LHCN-M2 (cell line): Measurements from ENCODE around the gene SLC35G3. TPM values are rescaled to one million over a fixed set of nuclear protein-coding genes. Genes with fewer than 3 reads are reported as not detected.
A peak's percentile ranks its signal among the peaks of the same experiment; 100 is the strongest.
"Not testable (repeated sequence)": the region's sequence is repeated elsewhere in the genome, so short reads cannot be mapped to it uniquely, and the experiment has no call there.

Experiments
- DNase-seq: peaks from one replicate; pipeline ENCODE4 v3.0.0-alpha.2; 2012; ENCODE audit warnings: low read depth
- total RNA-seq: library from RNA; depleted of rRNA; stranded (reverse); fragments of >200 nt; gene quantifications from 2 replicates; pipeline ENCODE4 v1.2.3, GENCODE V29; 2014

The SLC35G3 gene
- total RNA-seq, 1 experiment from 2014 or later, result not detected

DNA sequence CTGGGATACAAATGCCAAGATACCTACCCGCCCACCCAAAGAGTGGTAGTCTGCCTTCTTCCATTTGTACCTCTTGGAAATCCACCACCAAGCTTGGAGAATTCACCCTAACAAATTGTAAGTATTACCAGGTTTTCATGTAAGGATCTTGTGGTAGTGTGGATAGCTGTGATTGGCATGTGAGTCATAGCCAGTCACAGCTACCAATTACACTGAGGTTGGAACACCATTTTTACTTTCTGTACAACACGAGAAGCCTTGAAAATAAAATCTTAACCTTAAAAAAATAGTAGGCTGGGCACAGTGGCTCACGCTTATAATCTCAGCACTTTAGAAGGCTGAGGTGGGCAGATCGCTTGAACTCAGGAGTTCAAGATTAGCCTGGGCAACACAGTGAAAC, 18.5 kb upstream of the SLC35G3 start:
- peak; percentile 11 for DNase-seq

DNA sequence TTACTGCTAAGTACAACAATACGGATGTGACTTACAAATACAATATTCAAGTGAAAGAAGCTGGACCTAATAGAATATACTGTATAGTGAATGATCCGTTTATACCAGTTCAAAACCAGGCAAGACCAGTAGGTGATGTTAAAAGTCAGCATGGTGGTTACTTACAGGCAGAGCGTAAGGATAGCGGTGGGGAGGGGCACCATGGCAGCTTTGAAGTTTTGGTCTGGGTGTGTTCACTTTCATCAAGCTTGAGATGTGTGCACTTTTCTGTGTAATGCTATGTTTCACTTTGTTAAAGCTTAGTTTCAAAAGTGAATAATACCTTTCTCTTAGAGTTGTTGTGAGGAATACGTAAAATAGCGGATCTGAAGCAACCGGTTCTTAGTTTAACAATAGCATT, 16.5 kb upstream of the SLC35G3 start:
- no peak for DNase-seq

DNA sequence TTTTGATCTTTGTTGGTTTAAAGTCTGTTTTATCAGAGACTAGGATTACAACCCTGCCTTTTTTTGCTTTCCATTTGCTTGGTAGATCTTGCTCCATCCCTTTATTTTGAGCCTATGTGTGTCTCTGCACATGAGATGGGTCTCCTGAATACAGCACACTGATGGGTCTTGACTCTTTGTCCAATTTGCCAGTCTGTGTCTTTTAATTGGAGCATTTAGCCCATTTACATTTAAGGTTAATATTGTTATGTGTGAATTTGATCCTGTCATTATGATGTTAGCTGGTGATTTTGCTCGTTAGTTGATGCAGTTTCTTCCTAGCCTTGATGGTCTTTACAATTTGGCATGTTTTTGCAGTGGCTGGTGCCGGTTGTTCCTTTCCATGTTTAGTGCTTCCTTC, 8.4 kb upstream of the SLC35G3 start:
- DNase-seq, result not testable (repeated sequence)

DNA sequence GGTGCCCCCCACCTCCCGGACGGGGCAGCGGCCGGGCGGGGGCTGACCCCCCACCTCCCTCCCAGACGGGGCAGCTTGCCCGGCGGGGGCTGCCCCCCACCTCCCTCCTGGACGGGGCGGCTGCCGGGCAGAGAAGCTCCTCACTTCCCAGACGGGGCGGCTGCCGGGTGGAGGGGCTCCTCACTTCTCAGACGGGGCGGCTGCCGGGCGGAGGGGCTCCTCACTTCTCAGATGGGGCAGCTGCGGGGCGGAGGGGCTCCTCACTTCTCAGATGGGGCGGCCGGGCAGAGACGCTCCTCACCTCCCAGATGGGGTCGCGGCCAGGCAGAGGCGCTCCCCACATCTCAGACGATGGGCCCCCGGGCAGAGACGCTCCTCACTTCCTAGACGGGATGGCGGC, 869 bp upstream of the SLC35G3 start:
- not testable (repeated sequence) for DNase-seq

DNA sequence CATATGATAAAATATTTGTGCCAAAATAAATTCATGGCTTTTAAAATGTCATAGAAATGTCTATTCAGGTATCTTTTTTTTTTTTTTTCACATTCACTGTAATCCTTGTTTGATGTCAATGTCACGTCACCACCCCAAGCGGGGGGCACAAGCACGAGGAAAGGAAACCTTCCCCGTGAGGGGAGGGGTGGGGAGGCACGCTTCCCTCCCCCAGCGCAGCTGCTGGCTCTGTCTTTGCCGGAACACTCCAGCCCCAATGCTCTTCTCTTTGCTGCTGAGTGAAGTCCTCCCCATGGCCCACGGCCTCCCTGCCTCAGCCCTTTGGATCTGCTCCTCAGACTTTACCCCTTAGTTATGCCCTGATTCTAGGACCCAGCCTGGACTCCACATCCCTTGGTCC, 1.5 kb downstream of the SLC35G3 start:
- DNase-seq, result no peak

DNA sequence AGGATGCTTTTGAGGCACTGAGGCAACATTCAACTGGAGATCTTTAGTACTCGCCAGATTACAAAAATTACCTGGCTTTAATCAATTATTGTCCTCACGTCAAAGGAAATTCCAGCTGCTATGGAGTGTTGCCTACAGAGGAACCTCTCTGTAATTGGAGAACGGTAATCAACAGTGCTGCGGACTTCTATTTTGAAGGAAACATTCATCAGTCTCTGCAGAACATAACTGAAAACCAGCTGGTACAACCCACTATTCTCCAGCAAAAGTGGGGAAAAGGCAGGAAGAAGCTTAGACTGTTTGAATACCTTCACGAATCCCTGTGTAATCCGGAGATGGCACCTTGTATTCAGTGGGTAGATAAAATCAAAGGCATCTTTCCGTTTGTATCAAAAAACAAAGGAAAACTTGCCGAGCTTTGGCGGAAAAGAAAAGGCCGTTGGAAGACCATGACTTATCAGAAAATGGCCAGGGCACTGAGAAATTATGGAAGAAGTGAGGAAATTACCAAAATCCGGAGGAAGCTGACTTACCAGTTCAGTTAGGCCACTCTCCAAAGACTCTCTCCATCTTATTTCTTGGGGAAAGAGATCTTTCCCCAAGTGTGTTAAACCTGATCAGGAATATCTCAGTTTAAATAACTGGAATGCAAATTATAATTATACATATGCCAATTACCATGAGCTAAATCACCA, 3.0 kb downstream of the SLC35G3 start:
- DNase-seq, result no peak

DNA sequence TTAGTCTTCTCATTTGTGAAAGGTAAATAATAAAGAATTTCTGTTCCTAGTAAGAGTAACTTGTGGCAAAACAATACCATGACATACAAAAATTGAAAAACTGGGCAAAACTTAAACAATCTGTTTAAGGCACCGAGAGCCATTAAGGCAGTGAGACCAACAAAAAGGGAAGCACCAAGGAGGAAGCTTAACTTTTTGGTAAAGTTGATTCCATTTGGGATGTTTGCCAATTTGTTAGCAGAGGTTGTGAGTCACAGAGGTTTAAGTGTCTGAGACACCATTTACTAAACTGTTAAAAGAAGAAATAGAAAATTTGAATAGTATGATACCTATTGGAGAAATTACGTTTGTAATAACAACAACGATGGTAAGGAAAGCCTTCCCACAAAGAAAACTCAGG, 4.9 kb downstream of the SLC35G3 start:
- peak; percentile 39 for DNase-seq

DNA sequence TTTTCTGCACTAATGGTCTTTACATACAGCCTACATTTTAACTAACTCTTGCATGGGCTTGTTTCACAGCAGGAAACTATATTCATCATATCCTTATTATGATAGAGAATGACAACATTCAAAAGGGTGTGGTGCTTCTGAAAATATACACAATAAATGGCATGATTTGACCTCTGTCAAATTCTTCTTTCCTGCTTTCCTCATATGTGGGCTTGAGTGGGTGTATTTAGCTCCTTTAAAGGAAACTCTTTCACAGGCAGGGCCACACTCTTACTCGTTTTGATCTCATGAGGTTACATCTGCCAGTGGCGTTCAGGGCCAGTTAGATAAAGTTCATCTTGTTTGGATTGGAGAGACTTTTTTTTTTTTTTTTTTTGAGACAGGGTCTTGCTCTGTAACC, 6.1 kb downstream of the SLC35G3 start:
- DNase-seq, result no peak

DNA sequence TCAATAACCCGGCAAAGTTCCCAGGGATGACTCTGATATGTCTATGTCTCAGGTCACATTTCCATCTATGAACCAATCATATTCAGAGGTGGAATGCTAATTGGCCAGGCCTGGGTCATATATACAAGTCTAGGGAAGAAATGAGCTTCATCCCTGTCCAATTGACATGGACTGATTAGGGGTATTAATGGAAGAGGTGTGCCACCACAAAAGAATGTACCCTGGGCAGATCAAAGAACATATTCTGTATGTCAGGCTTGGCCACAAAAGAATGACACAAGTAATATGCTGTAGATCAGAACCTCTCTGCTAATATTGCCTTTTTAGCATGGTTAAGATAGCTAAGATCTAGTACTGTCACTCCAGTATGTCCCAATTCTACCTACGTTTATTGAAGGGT, 6.7 kb downstream of the SLC35G3 start:
- DNase-seq, result no peak

DNA sequence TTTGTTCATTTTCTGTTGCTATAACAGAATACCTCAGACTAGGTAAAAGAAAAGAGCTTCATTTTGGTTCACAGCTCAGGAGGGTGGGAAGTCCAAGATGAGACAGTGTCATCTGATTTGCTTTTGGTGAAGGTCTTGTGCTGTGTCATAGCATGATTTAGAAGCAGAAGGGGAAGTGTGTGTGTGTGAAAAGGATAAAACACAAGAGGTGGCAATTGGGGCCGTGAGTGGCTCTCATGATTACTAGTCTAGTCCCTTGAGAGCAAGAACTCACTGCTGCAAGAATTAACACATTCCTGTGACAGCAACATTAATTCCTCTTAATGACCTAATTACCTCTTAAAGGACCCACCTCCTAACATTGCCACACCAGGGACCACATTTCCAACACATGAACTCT, 8.3 kb downstream of the SLC35G3 start:
- DNase-seq, result no peak

DNA sequence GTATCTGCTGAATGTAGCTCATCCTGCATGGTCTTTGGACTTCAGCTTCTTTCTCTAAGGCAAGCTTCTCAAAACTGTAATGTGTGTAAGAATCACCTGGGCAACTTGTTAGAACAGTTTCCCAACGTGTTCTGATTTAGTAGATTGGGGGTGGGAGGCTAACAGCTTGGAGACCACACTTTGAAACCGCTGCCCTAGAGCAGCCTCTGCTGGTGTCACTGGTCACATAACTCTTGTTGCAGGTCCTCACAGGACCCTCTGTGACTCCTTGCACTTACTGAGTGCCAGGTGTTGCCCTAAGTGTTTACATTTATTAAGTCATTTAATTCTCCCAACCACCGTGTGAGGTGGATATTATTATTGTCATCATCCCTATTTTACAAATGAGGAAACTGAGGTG, 9.9 kb downstream of the SLC35G3 start:
- no peak for DNase-seq

DNA sequence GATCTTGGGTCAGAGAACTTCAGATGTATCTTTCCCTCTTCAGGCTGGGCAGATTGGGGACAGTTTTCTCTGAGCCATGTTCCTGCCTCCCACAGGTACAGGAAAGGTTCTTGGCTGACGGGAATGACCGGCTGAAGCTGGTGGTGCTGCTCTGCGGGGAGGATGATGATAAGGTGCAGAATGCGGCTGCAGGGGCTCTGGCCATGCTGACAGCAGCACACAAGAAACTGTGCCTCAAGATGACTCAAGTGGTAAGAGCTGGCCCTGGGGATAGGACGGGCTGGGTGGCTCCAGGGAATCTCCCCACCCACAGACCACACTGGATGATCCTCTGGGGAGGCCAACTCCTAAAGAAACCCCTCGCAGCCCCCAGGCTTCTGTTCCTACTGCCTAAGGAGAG, 10.9 kb downstream of the SLC35G3 start:
- no peak for DNase-seq

DNA sequence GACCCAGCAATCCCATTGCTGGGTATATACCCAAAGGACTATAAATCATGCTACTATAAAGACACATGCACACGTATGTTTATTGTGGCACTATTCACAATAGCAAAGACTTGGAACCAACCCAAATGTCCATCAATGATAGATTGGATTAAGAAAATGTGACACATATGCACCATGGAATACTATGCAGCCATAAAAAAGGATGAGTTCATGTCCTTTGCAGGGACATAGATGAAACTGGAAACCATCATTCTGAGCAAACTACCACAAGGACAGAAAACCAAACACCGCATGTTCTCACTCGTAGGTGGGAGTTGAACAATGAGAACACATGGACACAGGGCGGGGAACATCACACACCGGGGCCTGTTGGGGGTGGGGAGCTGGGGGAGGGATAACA, 14.8 kb downstream of the SLC35G3 start:
- DNase-seq, result not testable (repeated sequence)

DNA sequence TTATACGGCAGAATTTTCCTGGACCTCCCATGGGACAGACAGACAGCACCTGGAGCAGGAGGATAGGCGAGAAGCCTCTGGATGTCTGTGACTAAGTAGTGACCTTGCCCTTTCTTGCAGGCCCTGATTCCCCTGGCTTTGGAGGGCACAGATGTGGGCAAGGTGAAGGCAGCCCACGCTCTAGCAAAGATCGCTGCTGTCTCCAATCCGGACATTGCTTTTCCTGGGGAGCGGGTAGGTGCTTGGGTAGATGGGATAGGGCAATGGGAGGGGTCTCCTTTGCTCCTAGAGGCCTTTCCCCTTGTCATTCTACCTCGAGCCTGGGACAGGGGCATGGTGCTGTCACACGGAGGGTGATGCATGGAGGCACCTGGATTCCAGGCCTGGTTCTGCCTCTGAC, 17.3 kb downstream of the SLC35G3 start:
- no peak for DNase-seq

DNA sequence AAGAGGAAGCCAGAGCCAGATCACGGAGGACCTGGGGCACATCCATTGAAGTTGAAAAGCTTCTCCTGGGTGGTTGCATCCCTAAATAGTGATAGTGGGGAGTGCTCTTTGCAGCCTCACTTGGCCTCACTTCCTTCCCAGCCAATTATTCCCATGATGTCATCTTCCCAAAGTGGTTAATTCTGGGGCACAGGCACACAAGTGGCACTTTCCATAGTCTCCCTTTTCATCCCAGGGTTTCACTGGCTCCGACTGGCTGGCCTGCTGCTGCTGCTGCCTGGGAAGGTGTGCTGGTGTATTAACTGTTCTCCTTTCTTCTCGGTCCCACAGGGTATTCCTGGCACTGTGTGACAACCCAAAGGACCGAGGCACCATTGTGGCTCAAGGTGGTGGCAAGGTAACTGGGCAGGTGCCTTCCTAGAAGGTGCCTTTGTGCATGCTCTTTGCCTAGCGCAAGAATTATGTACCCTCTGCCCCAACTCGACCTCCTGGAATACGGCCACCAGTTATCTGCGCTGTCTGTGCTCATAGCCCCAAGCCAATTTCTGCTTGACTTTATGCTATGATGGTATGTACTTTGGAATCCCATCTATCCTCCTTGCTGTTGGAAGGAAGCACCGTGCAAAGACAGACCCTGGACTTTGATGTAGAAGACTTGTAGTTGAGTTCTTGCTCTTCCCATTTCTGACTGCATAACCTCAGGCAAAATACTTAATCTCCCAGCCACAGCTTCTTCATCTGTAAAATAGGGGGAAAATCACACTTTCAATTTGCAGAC, 18.4 kb downstream of the SLC35G3 start:
- DNase-seq, result no peak

DNA sequence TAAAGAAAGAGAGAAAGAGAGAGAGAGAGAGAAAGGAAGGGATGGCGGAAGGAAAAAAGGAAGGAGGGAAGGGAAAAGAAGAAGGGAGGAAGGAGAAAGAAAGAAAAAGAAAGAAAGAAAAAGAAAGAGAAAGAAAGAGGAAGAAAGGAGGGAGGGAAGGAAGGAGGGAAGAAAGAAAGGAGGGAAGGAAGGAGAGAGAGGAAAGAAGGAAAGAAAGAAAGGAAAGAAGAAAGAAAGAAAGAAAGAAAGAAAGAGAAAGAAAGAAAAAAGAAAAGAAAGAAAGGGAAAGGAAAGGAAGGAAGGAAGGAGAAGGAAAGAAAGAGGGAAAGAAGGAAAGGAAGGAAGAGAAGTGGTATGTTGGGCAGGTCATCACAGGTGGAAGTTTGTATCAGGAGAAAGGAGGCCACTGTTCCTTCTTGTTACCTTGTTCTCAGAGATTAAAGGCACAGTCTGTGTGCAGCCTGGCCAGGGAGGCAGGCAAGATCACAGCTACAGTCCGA, 19.3 kb downstream of the SLC35G3 start:
- no peak for DNase-seq

DNA sequence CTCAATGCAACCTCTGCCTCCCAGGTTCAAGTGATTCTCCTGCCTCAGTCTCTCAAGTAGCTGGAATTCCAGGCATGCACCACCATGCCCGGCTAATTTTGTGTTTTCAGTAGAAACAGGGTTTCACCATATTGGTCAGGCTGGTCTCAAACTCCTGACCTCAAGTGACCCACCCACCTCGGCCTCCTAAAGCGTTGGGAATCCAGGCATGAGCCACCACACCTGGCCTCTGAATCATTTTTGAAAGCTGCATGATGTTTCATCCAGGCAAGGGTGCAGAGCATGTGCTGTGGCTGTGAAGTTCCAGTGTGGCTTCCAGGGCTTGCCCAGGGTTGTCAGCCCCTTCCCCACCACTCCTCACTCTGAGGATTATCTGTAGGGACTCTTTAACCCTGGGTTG, 21.9 kb downstream of the SLC35G3 start:
- not testable (repeated sequence) for DNase-seq

DNA sequence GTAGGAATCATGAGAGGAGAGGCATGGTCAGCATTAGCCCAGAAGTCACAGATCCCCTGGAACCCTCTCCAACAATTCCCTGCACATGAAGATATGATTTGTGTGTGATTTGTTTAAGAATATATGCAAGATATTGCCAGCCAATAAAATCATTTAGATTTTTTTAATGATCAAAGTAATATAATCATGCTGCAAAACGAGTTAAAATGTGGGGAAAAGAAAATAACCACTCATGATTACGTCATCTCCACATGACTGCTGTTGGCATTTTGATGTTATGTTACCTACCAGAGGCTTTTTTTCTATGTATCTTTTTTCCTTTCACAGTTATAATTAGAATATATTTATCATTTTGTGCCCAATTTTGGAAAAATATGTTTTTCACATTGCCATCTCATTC, 22.4 kb downstream of the SLC35G3 start:
- DNase-seq, result peak; percentile 29

DNA sequence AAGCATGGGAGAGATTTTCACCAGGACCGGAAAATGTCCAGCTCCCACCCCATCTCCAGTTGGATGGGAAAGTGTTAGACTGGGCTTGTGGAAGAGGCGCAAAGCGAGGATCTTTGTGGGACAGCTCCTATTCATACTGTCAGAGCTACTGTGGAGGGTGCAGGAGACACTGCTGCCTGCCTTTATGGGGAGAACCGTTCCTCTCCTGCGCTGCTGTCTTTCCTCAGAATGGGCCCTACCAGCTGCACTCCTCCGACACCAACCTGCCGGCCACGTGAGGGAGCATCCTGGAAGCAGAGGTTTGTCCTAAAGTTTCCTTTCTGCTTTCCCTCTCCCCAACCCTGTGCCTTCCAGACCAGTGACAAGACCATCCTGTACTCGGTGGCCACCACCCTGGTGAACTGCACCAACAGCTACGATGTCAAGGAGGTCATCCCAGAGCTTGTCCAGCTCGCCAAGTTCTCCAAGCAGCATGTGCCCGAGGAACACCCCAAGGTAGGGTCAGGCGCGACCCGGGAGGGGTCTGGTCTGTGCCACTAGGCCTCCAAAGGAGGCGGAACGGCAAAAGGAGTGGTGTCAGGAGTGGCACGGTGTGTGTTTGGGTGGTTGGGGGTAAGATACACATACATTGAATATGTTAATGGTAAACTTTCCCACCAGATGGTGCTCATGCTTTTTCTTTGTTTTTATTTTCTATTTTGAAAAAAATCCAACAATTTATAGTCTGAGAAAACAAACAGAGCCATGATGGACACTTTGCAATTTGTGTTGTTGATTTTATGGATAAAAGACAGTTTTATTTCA, 23.0 kb downstream of the SLC35G3 start:
- peak; percentile 46 for DNase-seq

DNA sequence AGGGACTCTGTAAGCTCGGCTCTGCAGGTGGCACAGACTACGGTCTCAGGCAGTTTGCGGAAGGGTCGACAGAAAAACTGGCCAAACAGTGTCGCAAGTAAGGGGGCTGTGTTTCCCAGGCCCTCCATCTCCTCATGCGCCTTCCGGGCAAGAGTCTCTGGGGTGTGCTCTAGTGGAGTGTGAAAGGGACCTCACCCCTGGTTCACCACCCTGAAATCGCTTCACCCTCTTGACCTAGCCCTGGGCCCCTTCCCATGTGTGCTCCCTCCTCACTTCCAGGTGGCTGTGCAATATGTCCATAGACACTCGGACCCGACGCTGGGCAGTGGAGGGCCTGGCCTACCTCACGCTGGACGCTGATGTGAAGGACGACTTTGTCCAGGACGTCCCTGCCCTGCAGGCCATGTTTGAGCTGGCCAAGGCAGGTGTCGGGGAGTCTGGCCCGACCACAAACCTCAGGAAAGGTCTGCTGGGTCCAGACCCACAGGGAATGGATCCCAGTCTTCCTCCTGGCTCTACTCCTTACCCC, 24.3 kb downstream of the SLC35G3 start:
- no peak for DNase-seq

DNA sequence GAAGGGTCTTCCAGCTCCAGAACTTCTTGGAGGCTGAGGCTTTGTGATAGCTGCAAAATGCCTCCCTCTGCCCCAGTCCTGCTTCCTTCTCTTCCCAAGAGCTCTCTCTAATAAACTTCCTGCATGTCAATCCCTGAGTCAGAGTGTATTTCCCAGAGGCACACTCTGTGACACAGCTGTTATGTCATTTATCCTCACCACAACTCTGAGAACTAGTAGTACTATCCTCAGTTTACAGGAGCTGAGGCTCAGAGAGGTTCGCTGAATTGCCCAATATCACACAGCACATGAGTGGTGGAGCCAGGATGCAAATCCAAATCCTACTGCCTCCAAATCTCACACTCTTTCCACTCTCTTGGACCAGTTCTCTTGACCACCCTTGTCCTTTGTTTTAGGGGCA, 26.5 kb downstream of the SLC35G3 start:
- DNase-seq, result peak; percentile 92

DNA sequence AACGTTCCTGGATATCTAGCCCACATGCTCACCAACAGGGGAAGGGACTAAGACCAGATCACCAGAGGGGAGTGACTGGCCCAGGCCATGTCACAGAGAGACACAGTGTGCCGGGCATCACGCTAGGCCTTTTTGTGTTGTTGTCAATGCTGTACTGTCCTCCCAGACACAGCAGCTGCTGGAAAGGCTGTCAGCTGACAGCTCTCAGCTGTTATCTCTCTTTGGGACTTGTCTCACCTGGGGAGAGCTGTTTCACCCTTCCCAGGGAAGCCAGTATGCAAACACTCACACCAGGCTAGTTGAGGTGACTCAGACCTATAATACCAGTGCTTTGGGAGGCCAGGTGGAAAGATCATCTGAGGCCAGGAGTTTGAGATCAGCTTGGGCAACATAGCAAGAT, 27.1 kb downstream of the SLC35G3 start:
- peak; percentile 58 for DNase-seq
